Measurements from ENCODE around the gene SLC6A15. TPM values are rescaled to one million over a fixed set of nuclear protein-coding genes. Genes with fewer than 3 reads are reported as not detected.

Gene SLC6A15
- total RNA-seq, 1 experiment from 2014 or later: not detected

- BruUV-seq (replicated peaks): no TSS peak
Measured at GRCh38 chr12:84842406-84843013, 70.1 kb downstream of the SLC6A15 start.

GRCh38 chr12:84841591-84841990 is 71.0 kb downstream of the SLC6A15 start:
- no peak overlapping the region for H3K4me3 Mint-ChIP-seq (ENCODE audit: low read depth, unreplicated experiment)
- BruUV-seq (replicated peaks): no TSS peak
- no peak overlapping the region for H3K27ac Mint-ChIP-seq (ENCODE audit: unreplicated experiment)
- no peaks in the 10 kb centered on the region for H3K9me3 Mint-ChIP-seq (ENCODE audit: low read depth, unreplicated experiment)
- intact Hi-C loops (cut with micrococcal nuclease; ENCODE audit: unreplicated experiment): loop anchor here (5.0 kb wide), 2 partner anchors 314 to 334 kb away; no protein-coding TSS in a partner anchor
- no peak for DNase-seq
- H3K4me1 Mint-ChIP-seq (ENCODE audit: low read depth, unreplicated experiment): no peaks in the 10 kb centered on the region
- CTCF ChIA-PET: interaction anchor here (0.8 to 1.5 kb wide), 3 partner anchors 71 to 221 kb away, joined by 3 read pairs; partner anchors contain the start of genes LRRIQ1 and TSPAN19
- no peaks in the 10 kb centered on the region for H3K27me3 Mint-ChIP-seq (ENCODE audit: unreplicated experiment)
- H3K36me3 Mint-ChIP-seq (ENCODE audit: insufficient read depth, unreplicated experiment): no peaks in the 10 kb centered on the region
- TF ChIP-seq CTCF (IDR thresholded peaks at IDR 0.05; ENCODE audit: unreplicated experiment): no peak

More at GRCh38 chr12:84842406-84843013, 70.1 kb downstream of the SLC6A15 start:
- Mint-ChIP-seq H3K9me3 (ENCODE audit: low read depth, unreplicated experiment) (no peaks in the 10 kb centered on the region), H3K27ac (ENCODE audit: unreplicated experiment) (no peak overlapping the region), H3K36me3 (ENCODE audit: insufficient read depth, unreplicated experiment) (no peaks in the 10 kb centered on the region), H3K27me3 (ENCODE audit: unreplicated experiment) (no peaks in the 10 kb centered on the region), H3K4me3 (ENCODE audit: low read depth, unreplicated experiment) (no peak overlapping the region), H3K4me1 (ENCODE audit: low read depth, unreplicated experiment) (no peaks in the 10 kb centered on the region)
- peak; percentile 81 for TF ChIP-seq CTCF (IDR thresholded peaks at IDR 0.05; ENCODE audit: unreplicated experiment)
- CTCF ChIA-PET: interaction anchor here (0.6 to 1.5 kb wide), 3 partner anchors 52 to 221 kb away, joined by 3 read pairs; no protein-coding TSS in a partner anchor
- peak; percentile 37 for DNase-seq
- intact Hi-C loops (cut with micrococcal nuclease; ENCODE audit: unreplicated experiment): loop anchor here (1.0 to 5.0 kb wide), 3 partner anchors 205 to 335 kb away; no protein-coding TSS in a partner anchor

GRCh38 chr12:84840356-84840755 is 72.2 kb downstream of the SLC6A15 start:
- Mint-ChIP-seq H3K36me3 (ENCODE audit: insufficient read depth, unreplicated experiment) (no peaks in the 10 kb centered on the region), H3K4me3 (ENCODE audit: low read depth, unreplicated experiment) (no peak overlapping the region), H3K27me3 (ENCODE audit: unreplicated experiment) (no peaks in the 10 kb centered on the region), H3K4me1 (ENCODE audit: low read depth, unreplicated experiment) (no peaks in the 10 kb centered on the region), H3K27ac (ENCODE audit: unreplicated experiment) (no peak overlapping the region), H3K9me3 (ENCODE audit: low read depth, unreplicated experiment) (no peaks in the 10 kb centered on the region)
- DNase-seq: no peak
- TF ChIP-seq CTCF (IDR thresholded peaks at IDR 0.05; ENCODE audit: unreplicated experiment): no peak
- BruUV-seq (replicated peaks): no TSS peak
- CTCF ChIA-PET: no interaction called here
- intact Hi-C loops (cut with micrococcal nuclease; ENCODE audit: unreplicated experiment): loop anchor here (5.0 kb wide), 2 partner anchors 313 to 333 kb away; no protein-coding TSS in a partner anchor

- H3K4me1 Mint-ChIP-seq (ENCODE audit: low read depth, unreplicated experiment): no peaks in the 10 kb centered on the region
- CTCF ChIA-PET: no interaction called here
- BruUV-seq (replicated peaks): no TSS peak
- DNase-seq: no peak
- no peaks in the 10 kb centered on the region for H3K27me3 Mint-ChIP-seq (ENCODE audit: unreplicated experiment)
- H3K27ac Mint-ChIP-seq (ENCODE audit: unreplicated experiment): no peak overlapping the region
- intact Hi-C loops (cut with micrococcal nuclease; ENCODE audit: unreplicated experiment): no loop called here
- peaks cover 3% of the 10 kb centered on the region for H3K9me3 Mint-ChIP-seq (ENCODE audit: low read depth, unreplicated experiment)
- H3K4me3 Mint-ChIP-seq (ENCODE audit: low read depth, unreplicated experiment): no peak overlapping the region
- TF ChIP-seq CTCF (IDR thresholded peaks at IDR 0.05; ENCODE audit: unreplicated experiment): no peak
- no peaks in the 10 kb centered on the region for H3K36me3 Mint-ChIP-seq (ENCODE audit: insufficient read depth, unreplicated experiment)
Measured at GRCh38 chr12:84826925-84827324, 85.7 kb downstream of the SLC6A15 start.

Data from Calu3 (cell line).